PC-3 (cell line): ENCODE results near the gene NOL4L. TPM values are rescaled to one million over a fixed set of nuclear protein-coding genes. Genes with fewer than 3 reads are reported as not detected.

Experiments
- ATAC-seq: fragments of 200-7000 bp; cut with Tn5 transposase; 2 replicates; pipeline ENCODE4 v1.9.1; 2020; ENCODE audit warnings: mild to moderate bottlenecking, moderate library complexity
- BruUV-seq: library from RNA; stranded (reverse); fragments of 400-500 nt; replicated peaks from 2 replicates; lab custom pipeline; 2021; lab: Mats Ljungman, UMichigan
- CTCF ChIA-PET: fragments of 300-600 bp; sonication (Branson Sonifier 250); formaldehyde crosslinking; loops from one replicate; lab custom pipeline; 2022; ENCODE audit warnings: antibody characterized with exemption; lab: Charles Lee
- POLR2A ChIA-PET: fragments of 300-600 bp; sonication (Branson Sonifier 250); formaldehyde crosslinking; loops from one replicate; lab custom pipeline; 2022; ENCODE audit warnings: antibody characterized with exemption; ENCODE audit not compliant: unreplicated experiment; lab: Charles Lee
- DNase-seq: peaks from one replicate; pipeline ENCODE4 v3.0.0-alpha.2; 2015
- H2AFZ ChIP-seq: fragments of 300-600 bp; sonication (generic); 2 replicates; pipeline ENCODE4 v1.6.0; 2016; ENCODE audit warnings: antibody characterized with exemption, low read length
- H3F3A ChIP-seq: fragments of 300-600 bp; sonication (generic); one replicate; pipeline ENCODE4 v1.6.0; 2017; ENCODE audit warnings: antibody characterized with exemption, low read length, control low read depth, mild to moderate bottlenecking; ENCODE audit not compliant: unreplicated experiment
- H3K27ac ChIP-seq: fragments of 300-600 bp; sonication (generic); 2 replicates; pipeline ENCODE4 v1.5.1; 2016; ENCODE audit warnings: mild to moderate bottlenecking, low read length
- H3K27me3 ChIP-seq: fragments of 300-600 bp; sonication (generic); 2 replicates; pipeline ENCODE4 v1.6.1; 2016; ENCODE audit warnings: low read length, mixed read lengths
- H3K36me3 ChIP-seq: fragments of 300-600 bp; sonication (generic); 2 replicates; pipeline ENCODE4 v1.6.1; 2016; ENCODE audit warnings: low read depth, mixed run types, low read length, mixed read lengths
- H3K4me1 ChIP-seq: fragments of 300-600 bp; sonication (generic); 2 replicates; pipeline ENCODE4 v1.5.1; 2016; ENCODE audit warnings: low read length; ENCODE audit not compliant: insufficient read depth
- H3K4me2 ChIP-seq: fragments of 300-600 bp; sonication (generic); 2 replicates; pipeline ENCODE4 v1.6.0; 2016; ENCODE audit warnings: low read length
- H3K4me3 ChIP-seq: fragments of 300-600 bp; sonication (generic); 2 replicates; pipeline ENCODE4 v1.5.1; 2016; ENCODE audit warnings: mild to moderate bottlenecking, low read length, mixed read lengths
- H3K79me2 ChIP-seq: fragments of 300-600 bp; sonication (generic); 2 replicates; pipeline ENCODE4 v1.6.1; 2017; ENCODE audit warnings: low read length, mixed read lengths
- H3K9ac ChIP-seq: fragments of 300-600 bp; sonication (generic); 2 replicates; pipeline ENCODE4 v1.6.0; 2016; ENCODE audit warnings: mild to moderate bottlenecking, low read length
- H3K9me2 ChIP-seq: fragments of 300-600 bp; sonication (generic); replicated peaks from 2 replicates; pipeline ENCODE4 v1.6.1; 2016; ENCODE audit warnings: mixed run types, low read length, mixed read lengths
- H3K9me3 ChIP-seq: fragments of 300-600 bp; sonication (generic); 2 replicates; pipeline ENCODE4 v1.6.1; 2016; ENCODE audit warnings: low read length, mixed read lengths
- H4K20me1 ChIP-seq: fragments of 300-600 bp; sonication (generic); 2 replicates; pipeline ENCODE4 v1.6.1; 2016; ENCODE audit warnings: low read length, mixed read lengths
- CTCF ChIP-seq: fragments of 300-600 bp; sonication (generic); conservative IDR thresholded peaks from 2 replicates; pipeline ENCODE4 v1.5.1; 2017; ENCODE audit warnings: antibody characterized with exemption, low read depth, mild to moderate bottlenecking, low read length
- EZH2 ChIP-seq: fragments of 300-600 bp; sonication (generic); IDR thresholded peaks from one replicate; pipeline ENCODE4 v1.6.1; 2017; ENCODE audit warnings: antibody characterized with exemption, mild to moderate bottlenecking, low read length; ENCODE audit not compliant: unreplicated experiment
- EZH2phosphoT487 ChIP-seq: fragments of 300-600 bp; sonication (generic); IDR thresholded peaks from 2 replicates; pipeline ENCODE4 v1.6.1; 2018; ENCODE audit warnings: mild to moderate bottlenecking, antibody characterized with exemption, low read length, borderline replicate concordance
- intact Hi-C: fragments of 100-400 bp; cut with micrococcal nuclease; formaldehyde crosslinking; loops from 2 replicates; pipeline ENCODE4 v1.9.0; 2023
- total RNA-seq: library from RNA; depleted of rRNA; stranded (reverse); fragments of >200 nt; gene quantifications from 2 replicates; pipeline ENCODE4 v1.2.3, GENCODE V29; 2014

Gene NOL4L
- total RNA-seq, 1 experiment from 2014 or later, result 7.3 TPM

DNA sequence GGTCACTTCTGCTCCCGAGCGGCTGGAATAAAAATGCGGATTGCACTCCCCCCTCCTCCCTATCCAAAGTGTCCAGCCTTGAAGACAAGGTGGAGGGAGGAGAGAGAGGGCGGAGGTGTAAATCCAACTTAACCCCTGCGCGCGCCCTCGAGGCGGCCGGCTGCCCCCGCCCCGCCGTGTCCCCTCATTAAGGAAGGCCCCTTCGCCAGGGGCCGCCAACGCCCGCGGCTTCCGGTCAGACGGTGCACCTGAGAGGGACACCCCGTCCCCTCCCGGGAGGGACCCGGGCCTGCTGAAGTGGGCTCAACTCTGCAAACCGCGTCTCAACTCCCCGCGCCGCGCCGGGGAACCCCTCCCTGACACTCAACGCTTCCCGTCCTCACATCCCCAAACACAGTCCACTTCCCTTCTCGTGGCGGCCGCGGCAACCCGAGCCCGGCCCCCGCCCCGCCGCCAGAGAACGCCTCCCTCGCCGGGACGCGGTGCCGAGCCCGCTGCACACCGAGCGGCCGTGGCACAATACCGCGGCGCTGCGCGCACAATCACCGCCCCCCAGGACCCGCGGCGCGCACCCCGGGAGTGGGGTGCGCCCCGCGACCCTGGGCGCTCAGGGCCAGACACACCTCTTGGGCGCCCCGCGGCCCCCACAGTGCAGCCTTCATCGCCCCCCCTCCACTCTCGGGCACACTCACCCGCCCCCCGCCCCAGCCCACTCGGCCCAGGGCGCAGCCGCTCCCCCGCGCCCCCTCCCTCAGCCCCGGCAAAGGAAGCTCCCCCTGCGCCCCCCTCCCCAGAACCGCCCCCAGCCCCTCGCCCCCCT is 102.5 kb downstream of the NOL4L start:
- peak overlapping the region; percentile 98 for H3K4me2 ChIP-seq
- no peak overlapping the region for H3K27ac ChIP-seq
- CTCF ChIA-PET, result no interaction called here

GRCh38 chr20:32482143-32482441 is 103.0 kb downstream of the NOL4L start:
- intact Hi-C loops, result no loop called here
- H3K36me3 ChIP-seq, result no peaks in the 10 kb centered on the region
- H3K4me1 ChIP-seq, result peaks cover 11% of the 10 kb centered on the region
- no peaks in the 10 kb centered on the region for H4K20me1 ChIP-seq
- peaks cover 25% of the 10 kb centered on the region for H3K79me2 ChIP-seq
- H3K4me3 ChIP-seq, result peak overlapping the region; percentile 82
- peak overlapping the region; percentile 40; the same call in 1 of the 2 replicates for H3K9ac ChIP-seq
- no peaks in the 10 kb centered on the region for H3K9me2 ChIP-seq
- H2AFZ ChIP-seq, result peak overlapping the region; percentile 91; the same call in 1 of the 2 replicates
- no peak for DNase-seq
- peak overlapping the region; percentile 98 for H3K4me2 ChIP-seq
- no peak overlapping the region for H3K27ac ChIP-seq
- ATAC-seq, result no peak
- POLR2A ChIA-PET, result no interaction called here
- H3F3A ChIP-seq, result no peaks in the 10 kb centered on the region
- CTCF ChIA-PET, result no interaction called here
- no peaks in the 10 kb centered on the region for H3K9me3 ChIP-seq
- no peaks in the 10 kb centered on the region for H3K27me3 ChIP-seq
- no peak for TF ChIP-seq CTCF
- no peak for TF ChIP-seq EZH2
- TF ChIP-seq EZH2phosphoT487, result no peak
- BruUV-seq, result no TSS peak

More for the DNA sequence above, 102.5 kb downstream of the NOL4L start:
- no peaks in the 10 kb centered on the region for H4K20me1 ChIP-seq
- H3K4me3 ChIP-seq, result peak overlapping the region; percentile 82
- peaks cover 25% of the 10 kb centered on the region for H3K79me2 ChIP-seq
- H2AFZ ChIP-seq, result peak overlapping the region; percentile 91
- POLR2A ChIA-PET, result no interaction called here
- BruUV-seq, result no TSS peak
- DNase-seq (peak; percentile 34), ATAC-seq (peak; percentile 21)
- peaks cover 11% of the 10 kb centered on the region for H3K4me1 ChIP-seq
- H3K27me3 ChIP-seq, result no peaks in the 10 kb centered on the region
- no peaks in the 10 kb centered on the region for H3F3A ChIP-seq
- no peaks in the 10 kb centered on the region for H3K9me3 ChIP-seq
- H3K9me2 ChIP-seq, result no peaks in the 10 kb centered on the region
- H3K9ac ChIP-seq, result peak overlapping the region; percentile 40; the same call in 1 of the 2 replicates
- intact Hi-C loops, result no loop called here
- H3K36me3 ChIP-seq, result no peaks in the 10 kb centered on the region
- TF ChIP-seq CTCF (no peak), EZH2 (no peak)
